H1 (cell line): Measurements from ENCODE around the gene IFNAR2. TPM values are rescaled to one million over a fixed set of nuclear protein-coding genes. Genes with fewer than 3 reads are reported as not detected.

ENCODE experiments used
- CTCF ChIA-PET: fragments of 300-600 bp; sonication (Branson Sonifier 250); formaldehyde crosslinking; loops from one replicate; lab custom pipeline; 2021; ENCODE audit not compliant: partially characterized antibody; lab: Charles Lee
- POLR2A ChIA-PET: fragments of 300-600 bp; sonication (Branson Sonifier 250); formaldehyde crosslinking; loops from one replicate; lab custom pipeline; 2021; ENCODE audit warnings: inconsistent platforms; ENCODE audit not compliant: partially characterized antibody; lab: Charles Lee
- DNase-seq, 2 experiments: peaks; one replicate each; pipeline versions ENCODE4 v3.0.0 to v3.0.0-alpha.2; 2010 to 2022; ENCODE audit warnings: low spot score in 2 of 2, low read depth in 1 of 2, mixed read lengths in 1 of 2
- FAIRE-seq: peaks from 2 replicates; lab custom pipeline; 2011; peaks lifted over from hg19 to GRCh38; lab: Jason Lieb, UNC
- H2AFZ ChIP-seq: 2 replicates; pipeline ENCODE4 v1.8.1; 2012; ENCODE audit warnings: low read length, inconsistent platforms
- H2AK5ac ChIP-seq: 2 replicates; pipeline ENCODE4 v1.6.1; 2013; ENCODE audit warnings: low read depth, low read length
- H2BK120ac ChIP-seq: replicated peaks from 2 replicates; pipeline ENCODE3; 2013; ENCODE audit warnings: low read depth, low read length, inconsistent platforms
- H2BK12ac ChIP-seq: 2 replicates; pipeline ENCODE4 v1.6.1; 2013; ENCODE audit warnings: low read depth, low read length
- H2BK15ac ChIP-seq: 2 replicates; pipeline ENCODE4 v1.6.1; 2013; ENCODE audit warnings: low read length
- H2BK20ac ChIP-seq: 2 replicates; pipeline ENCODE4 v1.6.1; 2013; ENCODE audit warnings: low read length
- H2BK5ac ChIP-seq: 2 replicates; pipeline ENCODE4 v1.6.1; 2013; ENCODE audit warnings: low read depth, low read length
- H3K14ac ChIP-seq: 2 replicates; pipeline ENCODE4 v1.6.1; 2013; ENCODE audit warnings: inconsistent platforms; ENCODE audit not compliant: insufficient read length
- H3K18ac ChIP-seq: 2 replicates; pipeline ENCODE4 v1.6.1; 2013; ENCODE audit warnings: low read length; ENCODE audit errors: extremely low read depth
- H3K23ac ChIP-seq: 2 replicates; pipeline ENCODE4 v1.6.1; 2013; ENCODE audit warnings: inconsistent platforms; ENCODE audit not compliant: insufficient read length
- H3K23me2 ChIP-seq: 2 replicates; pipeline ENCODE4 v1.6.1; 2013; ENCODE audit warnings: low read depth, low read length
- H3K27ac ChIP-seq: 2 replicates; pipeline ENCODE4 v1.6.1; 2011; ENCODE audit warnings: low read depth, low read length, inconsistent platforms
- H3K27me3 ChIP-seq, 4 experiments: replicated peaks in 1 of 4; 1 replicate in 1 of 4; 2 replicates in 3 of 4; pipeline versions ENCODE4 v1.6.1 to v1.8.1; 2011 to 2013; ENCODE audit warnings: low read length in 3 of 4, mild to moderate bottlenecking in 3 of 4, inconsistent platforms in 2 of 4, mixed read lengths in 2 of 4, moderate library complexity in 1 of 4; ENCODE audit not compliant: control insufficient read depth in 3 of 4, insufficient read depth in 3 of 4; ENCODE audit errors: extremely low read depth in 1 of 4
- H3K36me3 ChIP-seq, 4 experiments: 2 replicates each; pipeline versions ENCODE4 v1.6.1 to v1.8.1; 2011 to 2013; ENCODE audit warnings: mild to moderate bottlenecking in 4 of 4, low read length in 3 of 4, moderate library complexity in 2 of 4, control low read depth in 1 of 4, inconsistent platforms in 1 of 4; ENCODE audit not compliant: insufficient read depth in 4 of 4, control insufficient read depth in 2 of 4
- H3K4ac ChIP-seq: replicated peaks from 2 replicates; pipeline ENCODE3; 2013; ENCODE audit warnings: low read length, low read depth, mixed read lengths, inconsistent platforms; ENCODE audit not compliant: insufficient read length
- H3K4me1 ChIP-seq, 4 experiments: replicated peaks in 1 of 4; 1 replicate in 1 of 4; 2 replicates in 3 of 4; pipeline versions ENCODE4 v1.6.1 to v1.8.1; 2011 to 2013; ENCODE audit warnings: low read length in 3 of 4, inconsistent platforms in 2 of 4, mixed read lengths in 1 of 4; ENCODE audit not compliant: insufficient read depth in 4 of 4, control insufficient read depth in 3 of 4
- H3K4me2 ChIP-seq, 2 experiments: 2 replicates each; pipeline versions ENCODE4 v1.6.1 to v1.8.1; 2011 to 2013; ENCODE audit warnings: low read depth in 2 of 2, low read length in 2 of 2, control low read depth in 1 of 2, inconsistent platforms in 1 of 2, mild to moderate bottlenecking in 1 of 2; ENCODE audit not compliant: insufficient read depth in 1 of 2
- H3K4me3 ChIP-seq, 4 experiments: fragments of 200-600, 300-600 bp in 1 of 4; sonication (generic), shearing (Covaris generic), sonication (Bioruptor Twin) in 1 of 4; 2 replicates each; pipeline versions ENCODE4 v1.5.1 to v1.8.1; 2011 to 2016; ENCODE audit warnings: low read length in 4 of 4, low read depth in 3 of 4, control low read depth in 2 of 4, inconsistent platforms in 2 of 4, mild to moderate bottlenecking in 2 of 4, mixed read lengths in 1 of 4, moderate library complexity in 1 of 4; ENCODE audit not compliant: insufficient read depth in 2 of 4; ENCODE audit errors: extremely low read depth in 1 of 4
- H3K56ac ChIP-seq: replicated peaks from 2 replicates; pipeline ENCODE3; 2013; ENCODE audit warnings: low read depth, mild to moderate bottlenecking, mixed read lengths, low read length, inconsistent platforms; ENCODE audit not compliant: insufficient read length
- H3K79me1 ChIP-seq: 2 replicates; pipeline ENCODE4 v1.6.1; 2013; ENCODE audit warnings: low read depth, low read length, control low read depth
- H3K79me2 ChIP-seq, 2 experiments: 2 replicates each; pipeline versions ENCODE4 v1.6.1 to v1.8.1; 2012 to 2013; ENCODE audit warnings: low read length in 2 of 2, mild to moderate bottlenecking in 2 of 2, inconsistent platforms in 1 of 2; ENCODE audit not compliant: insufficient read depth in 2 of 2, control insufficient read depth in 1 of 2
- H3K9ac ChIP-seq, 4 experiments: replicated peaks in 1 of 4; 1 replicate in 1 of 4; 2 replicates in 3 of 4; pipeline versions ENCODE4 v1.6.1 to v1.8.1; 2011 to 2013; ENCODE audit warnings: low read depth in 3 of 4, low read length in 3 of 4, control low read depth in 2 of 4, mild to moderate bottlenecking in 2 of 4, moderate library complexity in 2 of 4, inconsistent platforms in 1 of 4; ENCODE audit errors: extremely low read depth in 1 of 4
- H3K9me3 ChIP-seq, 2 experiments: 2 replicates each; pipeline versions ENCODE4 v1.6.1 to v1.8.1; 2012 to 2013; ENCODE audit warnings: mild to moderate bottlenecking in 2 of 2, moderate library complexity in 2 of 2, control low read depth in 1 of 2, inconsistent platforms in 1 of 2, low read depth in 1 of 2, low read length in 1 of 2, mixed read lengths in 1 of 2; ENCODE audit not compliant: insufficient read depth in 2 of 2
- H4K20me1 ChIP-seq, 2 experiments: replicated peaks in 1 of 2; 2 replicates each; pipeline versions ENCODE3 to v1.8.1; 2011 to 2013; ENCODE audit warnings: inconsistent platforms in 2 of 2, low read length in 2 of 2, mild to moderate bottlenecking in 1 of 2; ENCODE audit not compliant: insufficient read depth in 2 of 2, control insufficient read depth in 1 of 2
- H4K5ac ChIP-seq: 2 replicates; pipeline ENCODE4 v1.6.1; 2013; ENCODE audit warnings: low read length, low read depth, mixed read lengths, inconsistent platforms; ENCODE audit not compliant: insufficient read length
- H4K8ac ChIP-seq: 2 replicates; pipeline ENCODE4 v1.8.0; 2013; ENCODE audit warnings: mild to moderate bottlenecking, moderate library complexity, low read length, inconsistent platforms; ENCODE audit not compliant: insufficient read depth; ENCODE audit errors: extremely low read depth
- H4K91ac ChIP-seq: replicated peaks from 2 replicates; pipeline ENCODE3; 2013; ENCODE audit warnings: low read length, mixed read lengths, inconsistent platforms; ENCODE audit not compliant: insufficient read length
- ASH2L ChIP-seq: fragments of 200-600, 300-600 bp; sonication (generic); IDR thresholded peaks from one replicate; pipeline ENCODE4 v1.7.1; 2017; ENCODE audit warnings: low read length
- FOSL1 ChIP-seq: IDR thresholded peaks from 2 replicates; pipeline ENCODE4 v1.6.1; 2011; ENCODE audit warnings: mild to moderate bottlenecking, low read depth, low read length, moderate library complexity; ENCODE audit not compliant: insufficient read depth
- GTF2F1 ChIP-seq: IDR thresholded peaks from 2 replicates; pipeline ENCODE4 v1.6.1; 2012; ENCODE audit warnings: low read depth, low read length, improper control_type of control experiment, borderline replicate concordance
- KDM1A ChIP-seq: fragments of 200-600, 300-600 bp; sonication (generic); IDR thresholded peaks from 2 replicates; pipeline ENCODE4 v1.7.1; 2016; ENCODE audit warnings: mild to moderate bottlenecking, low read length, borderline replicate concordance
- RBBP5 ChIP-seq: IDR thresholded peaks from 2 replicates; pipeline ENCODE4 v1.7.1; 2012; ENCODE audit warnings: low read depth, mild to moderate bottlenecking, inconsistent platforms, low read length, moderate library complexity, borderline replicate concordance
- RFX5 ChIP-seq: IDR thresholded peaks from 2 replicates; pipeline ENCODE4 v1.6.1; 2011; ENCODE audit warnings: low read depth, low read length, improper control_type of control experiment, borderline replicate concordance
- SIX5 ChIP-seq: IDR thresholded peaks from 2 replicates; pipeline ENCODE4 v1.6.1; 2011; ENCODE audit warnings: mild to moderate bottlenecking, low read depth, low read length
- TCF12 ChIP-seq: IDR thresholded peaks from 2 replicates; pipeline ENCODE4 v1.6.1; 2011; ENCODE audit warnings: low read depth, mild to moderate bottlenecking, low read length
- YY1 ChIP-seq: IDR thresholded peaks from 2 replicates; pipeline ENCODE4 v1.6.1; 2011; ENCODE audit warnings: low read depth, mild to moderate bottlenecking, low read length
- ZNF274 ChIP-seq: IDR thresholded peaks from 2 replicates; pipeline ENCODE4 v1.7.0; 2012; ENCODE audit warnings: low read length, borderline replicate concordance; ENCODE audit errors: extremely low read depth
- WGBS, 2 experiments: shearing (Covaris generic) in 1 of 2; methylation state at CpG; one replicate each; pipeline versions ENCODE4 v1.1.6 to v1.1.7; 2013 to 2015; ENCODE audit warnings: low lambda C conversion rate in 2 of 2, mixed read lengths in 2 of 2, inconsistent platforms in 1 of 2, low coverage in 1 of 2, missing lambda C conversion rate in 1 of 2; ENCODE audit not compliant: insufficient replicate concordance in 2 of 2, insufficient coverage in 1 of 2, insufficient read length in 1 of 2; ENCODE audit errors: extremely low coverage in 1 of 2, missing lambda C conversion rate in 1 of 2; 5-methylcytosine and 5-hydroxymethylcytosine counted together
- polyA plus RNA-seq, 7 experiments: library from polyadenylated mRNA; depleted of rRNA in 3 of 7; stranded (reverse) in 5 of 7; unstranded in 2 of 7; fragments of >200 nt in 5 of 7; fragments of 200-250 nt in 2 of 7; gene quantifications; 1 replicate in 5 of 7; 2 replicates in 1 of 7; 4 replicates in 1 of 7; pipeline versions ENCODE4 v1.2.1 to v1.2.3, GENCODE V29; 2011 to 2013; ENCODE audit warnings: missing spikeins in 2 of 7, mixed read lengths in 2 of 7
- total RNA-seq: library from RNA; stranded (reverse); fragmentation: NEBNext Ultra II Directional; extraction: Animal tissue kit (Norgen Biotek cat#: 25700); gene quantifications from 2 replicates; pipeline ENCODE4 v1.2.1, GENCODE V29; 2021
- TF ChIP-seq, protein P1 (sequence below): IDR thresholded peaks from 2 replicates; pipeline ENCODE4 v1.6.1; 2011; ENCODE audit warnings: low read length, improper control_type of control experiment

IFNAR2 gene
- total and polyA plus RNA-seq, 2 of the 8 experiments (the other 6 are each of a cell fraction or from before 2014, with no cell fraction given) = 12.2 to 16.1 TPM

DNA sequence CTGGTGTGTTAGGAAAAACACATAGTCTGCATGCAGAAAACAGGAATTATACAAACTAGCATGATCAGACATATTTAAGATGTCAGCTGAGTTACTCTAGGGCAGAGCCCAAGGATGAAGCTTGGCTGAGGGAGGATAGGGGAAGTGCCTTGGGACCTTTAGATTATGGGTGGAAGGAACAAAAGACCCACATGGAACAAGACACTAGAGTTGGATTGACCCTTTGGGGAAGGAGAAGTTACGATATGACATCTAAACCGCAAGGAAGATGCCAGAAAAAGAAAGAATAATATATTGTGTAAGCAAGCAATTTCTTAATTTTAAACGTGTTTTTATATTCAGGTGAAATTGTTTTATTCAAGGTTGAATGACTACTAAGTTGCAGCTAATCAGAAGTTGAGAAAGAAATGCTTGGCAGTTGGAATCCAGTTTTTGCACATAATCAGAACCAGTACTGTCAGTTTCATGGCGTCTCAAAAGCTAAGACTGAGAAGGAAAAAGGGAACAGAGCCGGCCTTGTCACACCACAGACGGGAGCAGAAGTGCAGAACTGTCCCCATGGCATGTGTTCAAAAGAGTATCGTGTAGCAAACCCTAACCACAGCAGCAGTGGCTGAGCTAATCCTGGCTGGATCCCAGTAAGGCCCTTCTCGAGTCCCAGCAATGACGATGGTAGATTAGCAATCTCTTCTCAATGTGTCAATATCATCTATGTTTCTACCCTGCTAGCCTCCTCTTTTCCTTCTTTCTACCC is 31.2 kb upstream of the IFNAR2 start:
- ChIA-PET POLR2A (interaction anchor here (1.0 kb wide), 2 partner anchors 68 to 164 kb away, joined by 3 to 4 read pairs; partner anchors contain the start of gene IL10RB), CTCF (interaction anchor here (0.5 to 3.9 kb wide), 23 partner anchors 16 to 411 kb away, joined by 3 to 39 read pairs (median 4); no protein-coding TSS in a partner anchor)
- no peak overlapping the region for H2BK5ac ChIP-seq
- no peak overlapping the region for H2AK5ac ChIP-seq
- peaks cover 0 to 8% (median 2%) of the 10 kb centered on the region in 4 experiments; a peak in 4 of 7 replicates for H3K4me1 ChIP-seq
- H4K20me1 ChIP-seq = peaks cover 0 to 2% of the 10 kb centered on the region in 2 experiments
- no peak overlapping the region for H3K27ac ChIP-seq
- no peaks in the 10 kb centered on the region; a peak in 1 of 7 replicates for H3K27me3 ChIP-seq
- no peak overlapping the region for H2BK12ac ChIP-seq
- no peak for DNase-seq
- no peak overlapping the region for H2AFZ ChIP-seq
- H3K4ac ChIP-seq = no peak overlapping the region
- H4K5ac ChIP-seq = no peak overlapping the region
- H2BK15ac ChIP-seq = peak overlapping the region; percentile 38; the same call in 1 of the 2 replicates
- H3K18ac ChIP-seq = no peak overlapping the region
- H4K91ac ChIP-seq = no peak overlapping the region
- no peak overlapping the region for H3K56ac ChIP-seq
- H3K14ac ChIP-seq = no peak overlapping the region
- H3K79me1 ChIP-seq = no peaks in the 10 kb centered on the region
- 91% methylated on average over 9 of the region's 9 CpGs; no CpG with 5 or more reads in 1 of the 2 experiments for WGBS, 2 experiments
- no peaks in the 10 kb centered on the region for H3K79me2 ChIP-seq
- H3K23me2 ChIP-seq = peaks cover 2% of the 10 kb centered on the region; the same call in 1 of the 2 replicates
- H2BK120ac ChIP-seq = no peak overlapping the region
- no peaks in the 10 kb centered on the region for H3K9me3 ChIP-seq
- FAIRE-seq = no peak
- H2BK20ac ChIP-seq = 0 out of 2 replicates have a peak overlapping the region, but pooled peaks have one; percentile 16
- H3K23ac ChIP-seq = no peak overlapping the region
- no peak overlapping the region for H3K4me3 ChIP-seq
- no peaks in the 10 kb centered on the region for H3K36me3 ChIP-seq
- no peak overlapping the region for H3K4me2 ChIP-seq
- no peak overlapping the region for H4K8ac ChIP-seq
- H3K9ac ChIP-seq = no peak overlapping the region
- TF ChIP-seq FOSL1 = no peak
- no peak for TF ChIP-seq SIX5
- TF ChIP-seq, protein P1, sequence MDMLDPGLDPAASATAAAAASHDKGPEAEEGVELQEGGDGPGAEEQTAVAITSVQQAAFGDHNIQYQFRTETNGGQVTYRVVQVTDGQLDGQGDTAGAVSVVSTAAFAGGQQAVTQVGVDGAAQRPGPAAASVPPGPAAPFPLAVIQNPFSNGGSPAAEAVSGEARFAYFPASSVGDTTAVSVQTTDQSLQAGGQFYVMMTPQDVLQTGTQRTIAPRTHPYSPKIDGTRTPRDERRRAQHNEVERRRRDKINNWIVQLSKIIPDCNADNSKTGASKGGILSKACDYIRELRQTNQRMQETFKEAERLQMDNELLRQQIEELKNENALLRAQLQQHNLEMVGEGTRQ = no peak
- no peak for TF ChIP-seq ASH2L
- no peak for TF ChIP-seq RBBP5
- no peak for TF ChIP-seq ZNF274
- no peak for TF ChIP-seq RFX5
- no peak for TF ChIP-seq KDM1A
- TF ChIP-seq GTF2F1 = no peak
- TF ChIP-seq YY1 = no peak
- no peak for TF ChIP-seq TCF12
